ENCODE measurements around the gene INHBB. TPM values are rescaled to one million over a fixed set of nuclear protein-coding genes. Genes with fewer than 3 reads are reported as not detected.

The INHBB gene
- total RNA-seq, 1 donor from 2014 or later: 8.1 TPM

DNA sequence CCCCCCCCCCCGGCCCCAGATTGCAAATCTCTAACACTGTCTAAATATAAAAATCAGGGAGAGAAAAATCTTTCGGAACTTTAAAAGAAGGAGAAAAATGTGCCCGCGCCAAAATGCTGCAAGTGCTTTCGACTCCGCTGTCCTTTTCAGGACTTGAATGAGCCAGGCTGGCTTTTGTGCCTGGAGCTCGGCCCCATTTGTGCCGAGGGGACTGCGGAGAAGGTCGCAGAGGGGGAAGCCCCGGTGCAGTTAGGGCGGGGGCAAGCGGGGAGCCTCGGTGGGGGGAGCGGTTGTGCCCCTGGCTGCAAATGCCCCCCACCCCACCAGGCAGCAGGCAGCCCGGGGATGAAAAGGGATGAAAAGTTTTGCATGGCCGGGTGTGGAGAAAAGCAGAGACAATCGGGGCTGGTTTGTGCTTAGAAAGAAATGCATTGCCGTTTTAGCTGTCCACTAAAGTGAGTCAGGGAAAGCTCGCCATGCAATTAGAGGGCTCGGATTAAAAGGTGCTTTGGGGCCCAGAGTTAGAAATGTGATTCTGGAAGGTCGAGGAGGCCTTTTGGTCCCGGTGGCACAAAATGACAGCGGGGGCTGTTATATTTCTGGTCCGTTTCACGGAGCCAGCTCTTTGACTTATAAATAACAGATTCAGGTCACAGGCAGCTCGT is 1.6 kb downstream of the INHBB start:
- Histone ChIP-seq H3K27ac (no peak overlapping the region), H3K4me3 (peak overlapping the region; percentile 54)

DNA sequence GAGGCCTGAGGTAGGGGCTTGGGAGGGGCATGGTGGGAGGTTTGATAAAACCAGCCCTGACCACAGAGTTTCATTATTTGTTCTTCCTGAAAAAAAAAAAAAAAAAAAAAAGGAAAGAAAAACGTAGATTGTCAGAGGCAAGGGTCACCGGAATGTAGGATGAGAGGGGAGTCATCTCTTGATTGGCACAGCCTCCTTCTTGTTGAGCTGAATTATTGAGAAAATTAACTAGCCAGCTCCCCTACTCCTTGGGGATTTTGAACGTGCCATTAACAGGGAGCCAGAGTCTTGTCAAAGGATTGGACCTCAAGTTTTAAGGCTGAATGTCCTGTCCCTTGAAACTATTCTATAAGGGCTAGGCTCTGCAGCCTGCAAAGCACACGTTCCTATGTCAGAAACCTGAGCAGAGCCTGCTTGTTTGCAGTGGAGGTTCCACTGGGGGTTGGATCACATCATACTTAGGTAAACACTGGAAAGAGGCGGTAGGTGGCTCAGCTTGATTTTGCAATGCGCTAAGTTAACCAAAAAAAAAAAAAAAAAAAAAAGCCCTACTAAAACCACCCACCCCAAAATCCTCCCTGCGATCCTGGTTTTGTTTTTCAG is 2.3 kb downstream of the INHBB start:
- Histone ChIP-seq H3K36me3 (no peaks in the 10 kb centered on the region), H3K4me1 (peaks cover 19 to 28% of the 10 kb centered on the region in 2 donors), H3K27me3 (no peaks in the 10 kb centered on the region), H3K27ac (no peak overlapping the region), H3K4me3 (no peak overlapping the region), H3K9me3 (no peaks in the 10 kb centered on the region)
- no peak for DNase-seq (ENCODE audit: low spot score in 2 of 2)
- TF ChIP-seq, protein P1, sequence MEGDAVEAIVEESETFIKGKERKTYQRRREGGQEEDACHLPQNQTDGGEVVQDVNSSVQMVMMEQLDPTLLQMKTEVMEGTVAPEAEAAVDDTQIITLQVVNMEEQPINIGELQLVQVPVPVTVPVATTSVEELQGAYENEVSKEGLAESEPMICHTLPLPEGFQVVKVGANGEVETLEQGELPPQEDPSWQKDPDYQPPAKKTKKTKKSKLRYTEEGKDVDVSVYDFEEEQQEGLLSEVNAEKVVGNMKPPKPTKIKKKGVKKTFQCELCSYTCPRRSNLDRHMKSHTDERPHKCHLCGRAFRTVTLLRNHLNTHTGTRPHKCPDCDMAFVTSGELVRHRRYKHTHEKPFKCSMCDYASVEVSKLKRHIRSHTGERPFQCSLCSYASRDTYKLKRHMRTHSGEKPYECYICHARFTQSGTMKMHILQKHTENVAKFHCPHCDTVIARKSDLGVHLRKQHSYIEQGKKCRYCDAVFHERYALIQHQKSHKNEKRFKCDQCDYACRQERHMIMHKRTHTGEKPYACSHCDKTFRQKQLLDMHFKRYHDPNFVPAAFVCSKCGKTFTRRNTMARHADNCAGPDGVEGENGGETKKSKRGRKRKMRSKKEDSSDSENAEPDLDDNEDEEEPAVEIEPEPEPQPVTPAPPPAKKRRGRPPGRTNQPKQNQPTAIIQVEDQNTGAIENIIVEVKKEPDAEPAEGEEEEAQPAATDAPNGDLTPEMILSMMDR (IDR thresholded peaks at IDR 0.05): no peak
- intact Hi-C loops (cut with DNase I): no loop called here

More for the DNA sequence above, 1.6 kb downstream of the INHBB start:
- no peak for DNase-seq (ENCODE audit: low spot score in 2 of 2)
- TF ChIP-seq, protein P1 (IDR thresholded peaks at IDR 0.05): no peak
- Histone ChIP-seq H3K36me3 (no peaks in the 10 kb centered on the region), H3K27me3 (peaks cover 6% of the 10 kb centered on the region), H3K4me1 (peaks cover 21 to 31% of the 10 kb centered on the region in 2 donors), H3K9me3 (no peaks in the 10 kb centered on the region)
- intact Hi-C loops (cut with DNase I): no loop called here

DNA sequence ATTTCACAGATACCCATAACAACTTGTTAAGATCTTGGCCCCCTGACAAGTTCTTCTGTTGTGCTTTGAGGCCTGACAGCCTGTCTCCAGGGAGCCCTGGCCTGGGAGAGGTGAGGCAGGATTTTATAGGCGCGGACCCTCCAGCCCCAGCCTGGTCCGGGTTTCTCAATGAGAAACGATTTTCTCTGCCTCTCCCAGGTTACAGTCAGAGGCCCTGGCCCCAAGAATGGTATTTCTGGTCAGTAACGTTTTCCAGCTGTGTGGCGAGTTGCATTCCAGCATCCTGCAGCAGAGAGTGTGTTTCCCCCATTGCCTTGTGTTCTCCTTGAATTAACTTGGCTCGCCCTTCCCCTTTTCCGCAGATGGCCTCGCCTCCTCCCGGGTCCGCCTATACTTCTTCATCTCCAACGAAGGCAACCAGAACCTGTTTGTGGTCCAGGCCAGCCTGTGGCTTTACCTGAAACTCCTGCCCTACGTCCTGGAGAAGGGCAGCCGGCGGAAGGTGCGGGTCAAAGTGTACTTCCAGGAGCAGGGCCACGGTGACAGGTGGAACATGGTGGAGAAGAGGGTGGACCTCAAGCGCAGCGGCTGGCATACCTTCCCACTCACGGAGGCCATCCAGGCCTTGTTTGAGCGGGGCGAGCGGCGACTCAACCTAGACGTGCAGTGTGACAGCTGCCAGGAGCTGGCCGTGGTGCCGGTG is 3.0 kb downstream of the INHBB start:
- intact Hi-C loops (cut with DNase I): no loop called here
- no peak for DNase-seq (ENCODE audit: low spot score in 2 of 2)
- no peak overlapping the region for H3K27ac ChIP-seq
- H3K9me3 ChIP-seq: no peaks in the 10 kb centered on the region
- H3K4me3 ChIP-seq: no peak overlapping the region
- no peaks in the 10 kb centered on the region for H3K36me3 ChIP-seq
- H3K27me3 ChIP-seq: no peaks in the 10 kb centered on the region
- TF ChIP-seq, protein P1 (IDR thresholded peaks at IDR 0.05): no peak
- peaks cover 16 to 23% of the 10 kb centered on the region in 2 donors for H3K4me1 ChIP-seq

DNA sequence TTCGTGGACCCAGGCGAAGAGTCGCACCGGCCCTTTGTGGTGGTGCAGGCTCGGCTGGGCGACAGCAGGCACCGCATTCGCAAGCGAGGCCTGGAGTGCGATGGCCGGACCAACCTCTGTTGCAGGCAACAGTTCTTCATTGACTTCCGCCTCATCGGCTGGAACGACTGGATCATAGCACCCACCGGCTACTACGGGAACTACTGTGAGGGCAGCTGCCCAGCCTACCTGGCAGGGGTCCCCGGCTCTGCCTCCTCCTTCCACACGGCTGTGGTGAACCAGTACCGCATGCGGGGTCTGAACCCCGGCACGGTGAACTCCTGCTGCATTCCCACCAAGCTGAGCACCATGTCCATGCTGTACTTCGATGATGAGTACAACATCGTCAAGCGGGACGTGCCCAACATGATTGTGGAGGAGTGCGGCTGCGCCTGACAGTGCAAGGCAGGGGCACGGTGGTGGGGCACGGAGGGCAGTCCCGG is 3.5 kb downstream of the INHBB start:
- DNase-seq (ENCODE audit: low spot score in 2 of 2): no peak
- Histone ChIP-seq H3K4me1 (peaks cover 10 to 20% of the 10 kb centered on the region in 2 donors), H3K27me3 (no peaks in the 10 kb centered on the region), H3K27ac (no peak overlapping the region), H3K4me3 (no peak overlapping the region), H3K9me3 (no peaks in the 10 kb centered on the region), H3K36me3 (no peaks in the 10 kb centered on the region)
- TF ChIP-seq, protein P1 (IDR thresholded peaks at IDR 0.05): no peak
- intact Hi-C loops (cut with DNase I): no loop called here

DNA sequence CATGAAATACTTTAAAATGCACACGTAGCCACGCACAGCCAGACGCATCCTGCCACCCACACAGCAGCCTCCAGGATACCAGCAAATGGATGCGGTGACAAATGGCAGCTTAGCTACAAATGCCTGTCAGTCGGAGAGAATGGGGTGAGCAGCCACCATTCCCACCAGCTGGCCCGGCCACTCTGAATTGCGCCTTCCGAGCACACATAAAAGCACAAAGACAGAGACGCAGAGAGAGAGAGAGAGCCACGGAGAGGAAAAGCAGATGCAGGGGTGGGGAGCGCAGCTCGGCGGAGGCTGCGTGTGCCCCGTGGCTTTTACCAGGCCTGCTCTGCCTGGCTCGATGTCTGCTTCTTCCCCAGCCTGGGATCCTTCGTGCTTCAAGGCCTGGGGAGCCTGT is 4.1 kb downstream of the INHBB start:
- Histone ChIP-seq H3K9me3 (no peaks in the 10 kb centered on the region), H3K36me3 (no peaks in the 10 kb centered on the region), H3K4me3 (no peak overlapping the region), H3K27me3 (no peaks in the 10 kb centered on the region), H3K27ac (no peak overlapping the region), H3K4me1 (peaks cover 10 to 15% of the 10 kb centered on the region in 2 donors)
- intact Hi-C loops (cut with DNase I): no loop called here
- DNase-seq (ENCODE audit: low spot score in 2 of 2): no peak
- TF ChIP-seq, protein P1 (IDR thresholded peaks at IDR 0.05): no peak
